GM21717 (cell line): ENCODE results near the gene FBN1.

Experiments
- ATAC-seq: cut with Tn5 transposase; IDR thresholded peaks from one replicate; pipeline ENCODE4 v1.9.1; 2021; ENCODE audit warnings: mild to moderate bottlenecking, moderate library complexity; ENCODE audit not compliant: unreplicated experiment

Gene FBN1

GRCh38 chr15:48522123-48522522 lies 123.4 kb downstream of the FBN1 start:
- no peak for ATAC-seq

DNA sequence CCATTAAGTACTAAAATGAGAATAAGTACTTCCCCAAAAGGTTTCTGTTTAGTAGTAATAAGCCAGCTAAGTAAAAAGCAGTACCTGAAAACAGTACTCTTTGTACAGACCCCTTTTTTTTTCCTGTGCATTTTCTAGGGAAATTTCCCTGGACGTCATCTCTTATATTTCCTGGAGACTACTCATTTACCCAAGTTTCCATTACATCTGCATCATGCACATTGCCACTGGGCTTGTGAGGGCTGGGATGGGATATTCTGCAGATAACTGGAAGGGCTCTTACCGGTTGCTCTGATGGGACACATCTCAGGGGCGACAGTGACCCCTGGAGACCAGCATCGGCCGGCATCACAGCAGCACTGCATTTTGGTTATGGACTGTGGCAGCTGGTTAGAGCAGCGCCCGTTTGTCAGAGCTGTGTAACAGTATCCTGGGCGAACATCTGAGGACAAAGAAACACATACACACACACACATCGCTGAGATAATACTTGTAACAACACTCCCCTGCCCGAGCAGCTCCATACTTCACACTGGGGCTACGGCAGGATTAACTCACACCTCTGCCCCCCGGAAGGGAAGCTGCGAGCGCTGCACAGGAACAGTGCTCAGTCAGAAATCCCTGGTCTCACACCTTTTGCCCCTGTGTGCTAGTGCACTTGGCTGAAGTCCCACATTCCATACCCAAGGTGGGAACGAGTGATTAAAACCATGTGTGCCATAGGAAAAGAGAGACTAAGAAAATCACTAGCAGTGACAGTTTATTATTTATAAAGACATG lies 124.9 kb downstream of the FBN1 start:
- ATAC-seq, result no peak

GRCh38 chr15:48516121-48516520 lies 129.4 kb downstream of the FBN1 start:
- no peak for ATAC-seq

DNA sequence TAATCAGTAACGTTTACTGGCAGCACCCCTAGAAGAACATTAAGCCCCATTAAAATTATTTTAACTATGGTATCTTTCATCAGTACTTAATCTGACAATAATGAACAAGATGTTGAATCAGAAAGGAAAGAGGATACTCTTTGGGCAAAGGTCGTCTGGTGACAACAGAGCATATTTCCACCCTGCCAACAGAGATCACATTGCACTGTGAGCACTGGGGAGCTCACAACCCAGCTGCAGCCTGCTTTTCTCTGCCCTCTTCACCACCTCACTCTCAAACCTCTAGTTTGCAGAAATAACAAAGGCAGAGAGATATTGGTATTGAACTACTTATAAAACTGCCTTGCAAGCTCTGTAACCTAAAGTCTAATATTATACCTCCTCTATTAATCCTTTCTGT lies 130.0 kb downstream of the FBN1 start:
- no peak for ATAC-seq

DNA sequence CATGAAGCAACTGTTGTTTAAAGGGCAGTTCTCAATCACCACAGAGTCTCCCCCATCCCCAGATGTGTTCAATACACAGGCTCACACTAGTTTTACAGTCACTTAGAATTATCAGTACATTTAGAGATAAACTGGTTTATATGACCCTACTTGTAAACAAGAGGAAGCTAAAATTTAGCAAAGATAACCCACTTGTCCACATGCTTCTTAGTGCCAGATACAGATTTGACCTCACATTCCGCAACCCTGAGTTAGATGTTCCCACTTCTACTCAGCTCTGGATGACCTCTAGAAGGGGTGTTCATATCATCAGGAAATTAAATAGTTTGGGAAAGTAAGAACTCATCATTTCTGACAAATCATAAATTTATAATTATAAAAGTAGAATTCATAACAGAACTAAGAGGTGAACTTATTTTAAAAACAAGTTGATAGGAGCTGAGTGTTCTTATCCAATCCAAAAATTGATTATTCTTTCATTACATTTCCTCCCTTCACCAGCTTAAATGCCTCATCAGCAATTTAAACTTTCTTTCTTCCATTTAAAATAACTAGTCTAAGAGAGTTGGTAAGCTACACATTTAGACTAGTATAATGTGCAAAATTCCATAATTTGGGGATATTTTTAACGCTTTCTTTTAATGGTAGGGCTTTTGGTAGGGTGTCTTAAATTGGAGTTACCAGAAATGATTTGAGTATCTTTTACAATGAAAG lies 131.2 kb downstream of the FBN1 start:
- no peak for ATAC-seq

DNA sequence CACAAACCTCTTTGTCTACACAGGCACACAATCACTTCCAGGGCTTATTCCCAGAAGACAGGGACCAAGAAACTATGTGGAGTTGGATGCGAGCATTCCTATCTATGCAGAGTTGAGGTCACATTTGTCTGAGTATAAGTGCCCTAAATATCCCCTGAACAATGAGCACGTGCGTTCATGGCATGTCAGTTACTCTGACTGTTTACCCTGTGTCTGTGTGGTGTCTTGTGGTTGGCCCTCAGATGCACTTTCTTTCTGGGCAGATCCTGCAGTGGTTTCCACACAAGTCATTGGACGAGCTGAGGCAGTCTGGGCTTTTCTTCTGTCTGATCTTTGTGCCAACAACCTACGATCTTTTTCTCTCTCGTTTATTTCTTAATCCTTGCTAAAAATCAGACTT lies 134.5 kb downstream of the FBN1 start:
- no peak for ATAC-seq

GRCh38 chr15:48507416-48508065 lies 138.0 kb downstream of the FBN1 start:
- no peak for ATAC-seq

- no peak for ATAC-seq
Measured at GRCh38 chr15:48505067-48505466, 140.4 kb downstream of the FBN1 start.

GRCh38 chr15:48501208-48501607 lies 144.3 kb downstream of the FBN1 start:
- ATAC-seq, result no peak

GRCh38 chr15:48500595-48500994 lies 144.9 kb downstream of the FBN1 start:
- ATAC-seq, result no peak

DNA sequence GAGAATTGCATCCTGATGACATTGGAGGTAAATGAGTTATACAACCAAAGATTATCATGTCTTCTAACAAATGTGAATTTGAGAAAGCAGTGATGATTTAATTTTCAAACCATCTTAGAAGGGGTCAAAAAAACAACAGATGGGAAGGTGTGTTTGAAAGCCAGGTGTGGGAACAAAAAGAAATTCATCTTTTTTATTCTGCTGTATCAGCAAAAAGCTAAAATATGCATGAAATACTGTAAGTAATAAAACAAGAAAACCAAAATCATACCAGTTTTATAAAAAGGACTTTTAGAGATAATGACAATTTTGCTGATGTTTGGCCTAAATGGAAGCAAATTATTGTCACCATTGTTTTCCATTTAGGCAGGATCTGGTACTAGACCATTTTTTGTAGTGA lies 145.5 kb downstream of the FBN1 start:
- ATAC-seq, result no peak

- no peak for ATAC-seq
Measured at GRCh38 chr15:48498828-48499227, 146.7 kb downstream of the FBN1 start.

GRCh38 chr15:48494631-48495030 lies 150.9 kb downstream of the FBN1 start:
- ATAC-seq, result no peak

GRCh38 chr15:48493763-48494225 lies 151.7 kb downstream of the FBN1 start:
- ATAC-seq, result no peak

DNA sequence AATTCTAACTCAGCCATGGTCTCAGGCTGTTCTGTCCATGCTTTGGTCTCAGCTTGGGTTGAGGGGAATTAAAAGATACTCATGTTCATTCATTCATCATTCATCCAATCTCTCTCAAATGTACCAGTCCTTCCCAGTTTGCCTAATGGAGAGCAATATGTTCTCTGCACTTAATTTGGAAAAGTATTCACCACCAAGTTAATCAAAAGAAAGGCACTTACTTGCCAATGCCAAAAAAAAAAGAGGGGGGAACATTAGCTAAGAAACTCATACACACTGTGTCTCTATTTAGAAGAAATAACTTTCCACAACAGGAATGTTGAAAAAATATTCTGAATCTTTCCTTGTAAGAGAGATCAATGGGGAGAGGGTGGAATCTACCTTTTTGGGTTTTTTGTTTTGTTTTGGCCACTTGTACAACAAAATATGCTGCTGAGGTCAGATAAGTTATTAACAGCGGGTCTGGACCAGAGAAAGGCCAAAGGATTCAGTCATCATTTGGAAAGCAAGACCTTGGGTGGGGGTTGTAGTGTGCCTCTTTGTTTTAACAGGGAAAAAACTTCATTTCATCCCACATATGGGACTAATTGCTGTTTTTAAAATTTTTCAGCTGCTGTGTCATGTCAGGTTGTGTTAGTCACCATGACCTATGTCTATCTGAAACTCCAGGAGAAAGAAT lies 152.3 kb downstream of the FBN1 start:
- ATAC-seq, result no peak

GRCh38 chr15:48486228-48486627 lies 159.3 kb downstream of the FBN1 start:
- no peak for ATAC-seq

DNA sequence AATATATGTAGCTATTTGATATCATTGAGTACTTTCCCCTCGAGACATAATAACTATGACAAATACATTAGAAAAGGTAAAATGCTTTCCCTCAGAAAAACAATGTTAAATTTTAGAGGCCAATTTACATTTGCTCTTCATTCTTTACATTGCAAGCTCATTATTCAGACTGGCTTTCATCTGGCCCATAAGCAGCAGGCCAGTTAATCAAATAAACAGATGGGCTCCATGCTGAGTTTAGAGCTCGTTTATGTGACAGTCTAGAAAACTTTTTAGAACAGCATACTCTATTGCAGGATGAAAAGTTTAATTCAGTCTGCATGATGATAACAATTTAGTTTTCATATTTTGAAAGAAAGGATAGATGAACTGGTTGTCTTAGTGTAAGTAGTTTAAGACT lies 163.7 kb downstream of the FBN1 start:
- no peak for ATAC-seq

DNA sequence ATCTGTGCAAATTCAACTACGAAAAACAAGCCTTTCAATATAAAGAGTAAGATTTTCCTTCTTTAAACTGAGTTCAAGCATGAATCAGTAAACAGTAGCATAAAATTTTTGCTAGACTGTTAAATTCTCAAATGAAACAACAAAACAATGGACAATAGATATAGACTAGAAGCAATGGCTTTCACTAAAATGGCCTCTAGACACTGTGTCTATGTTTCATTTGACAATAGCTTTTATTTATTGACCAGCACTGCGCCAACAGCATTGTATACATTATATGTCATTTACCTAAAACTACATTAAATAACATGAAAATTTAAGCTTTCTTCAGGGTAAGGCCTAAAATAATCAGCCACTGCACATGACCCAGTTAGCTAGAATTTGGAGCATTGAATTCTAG lies 165.8 kb downstream of the FBN1 start:
- ATAC-seq, result no peak

- no peak for ATAC-seq
Measured at GRCh38 chr15:48478581-48478980, 166.9 kb downstream of the FBN1 start.

GRCh38 chr15:48477795-48478360 lies 167.6 kb downstream of the FBN1 start:
- ATAC-seq, result no peak
